ENCODE measurements around the gene GAP43.

GAP43 gene

DNA sequence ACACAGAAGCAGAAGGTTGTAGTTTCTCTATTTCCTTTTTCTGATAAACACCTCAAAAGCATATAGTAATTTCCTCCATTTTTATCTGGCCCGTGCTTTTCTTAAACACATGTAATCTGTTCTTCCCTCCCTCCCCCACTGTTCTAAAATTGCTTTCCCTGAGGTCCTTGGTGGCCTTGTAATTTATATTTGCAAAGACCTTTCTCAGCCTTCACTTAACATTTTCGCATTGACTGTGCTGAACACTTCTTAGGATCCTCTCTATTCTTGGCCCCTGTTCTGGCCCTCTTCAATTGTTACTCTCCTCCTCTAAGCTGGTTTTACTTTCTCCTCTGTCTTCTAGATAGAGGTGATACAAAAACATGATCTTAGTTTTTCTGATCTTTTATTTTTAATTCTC, 28.3 kb downstream of the GAP43 start:
- WGBS (ENCODE audit: extremely low coverage, insufficient coverage, low lambda C conversion rate), result no CpG with 5 or more reads among the region's 2 CpGs
- no peak overlapping the region for H4K8ac ChIP-seq (ENCODE audit: low read depth, low read length)
- H2BK120ac ChIP-seq (ENCODE audit: low read depth, low read length), result no peak overlapping the region
- no peak overlapping the region for H2BK15ac ChIP-seq (replicated peaks; ENCODE audit: low read depth)
- H3K56ac ChIP-seq (ENCODE audit: low read length), result no peak overlapping the region
- no peak for DNase-seq
- H3K4me1 ChIP-seq (ENCODE audit: control insufficient read depth, low read depth, low read length), result no peaks in the 10 kb centered on the region
- no peak overlapping the region for H3K18ac ChIP-seq (ENCODE audit: low read length)
- no peaks in the 10 kb centered on the region for H3K36me3 ChIP-seq (ENCODE audit: control insufficient read depth, insufficient read depth, low read length)
- H3K27me3 ChIP-seq (ENCODE audit: insufficient read depth, low read length, poor library complexity), result no peaks in the 10 kb centered on the region
- H3K4ac ChIP-seq (ENCODE audit: low read depth, low read length), result no peak overlapping the region
- H3K9ac ChIP-seq (ENCODE audit: low read length), result no peak overlapping the region
- H2AK5ac ChIP-seq (ENCODE audit: low read length), result no peak overlapping the region
- no peak overlapping the region for H3K23ac ChIP-seq (ENCODE audit: low read length)
- no peak overlapping the region for H2BK5ac ChIP-seq (ENCODE audit: low read length)
- no peak overlapping the region for H3K4me2 ChIP-seq (ENCODE audit: low read length)
- no peak overlapping the region for H4K5ac ChIP-seq (ENCODE audit: low read length)
- H3K4me3 ChIP-seq (ENCODE audit: low read length), result no peak overlapping the region
- no peaks in the 10 kb centered on the region for H3K79me1 ChIP-seq (ENCODE audit: low read length)
- no peak overlapping the region for H3K27ac ChIP-seq (ENCODE audit: low read depth, low read length)
- H3K79me2 ChIP-seq (ENCODE audit: control insufficient read depth, insufficient read depth, low read length), result no peaks in the 10 kb centered on the region

DNA sequence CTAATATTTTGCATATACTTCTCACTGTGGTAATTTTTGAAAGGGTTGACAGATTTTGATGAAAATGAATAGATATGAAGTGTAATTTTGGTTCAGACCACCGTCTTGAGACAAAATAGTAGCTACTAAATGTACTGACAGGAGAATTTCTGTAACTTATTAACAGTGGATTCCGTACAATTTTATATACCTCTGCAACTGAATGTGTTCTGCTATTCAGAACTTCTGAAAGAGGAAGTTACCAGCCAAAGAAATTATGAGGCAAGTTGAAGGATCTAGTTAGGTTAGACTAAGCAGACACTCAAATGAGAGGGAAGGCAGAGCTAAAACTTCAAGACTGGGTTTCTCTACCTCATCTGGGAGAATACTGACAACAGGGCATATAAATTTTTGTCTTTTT, 29.4 kb downstream of the GAP43 start:
- Histone ChIP-seq H3K27ac (ENCODE audit: low read depth, low read length) (no peak overlapping the region), H3K9ac (ENCODE audit: low read length) (no peak overlapping the region), H3K4ac (ENCODE audit: low read depth, low read length) (no peak overlapping the region), H4K8ac (ENCODE audit: low read depth, low read length) (no peak overlapping the region), H3K27me3 (ENCODE audit: insufficient read depth, low read length, poor library complexity) (no peaks in the 10 kb centered on the region), H3K4me1 (ENCODE audit: control insufficient read depth, low read depth, low read length) (no peaks in the 10 kb centered on the region), H3K36me3 (ENCODE audit: control insufficient read depth, insufficient read depth, low read length) (no peaks in the 10 kb centered on the region), H3K18ac (ENCODE audit: low read length) (no peak overlapping the region), H4K5ac (ENCODE audit: low read length) (no peak overlapping the region), H3K79me1 (ENCODE audit: low read length) (no peaks in the 10 kb centered on the region), H2BK5ac (ENCODE audit: low read length) (no peak overlapping the region), H2BK15ac (replicated peaks; ENCODE audit: low read depth) (no peak overlapping the region), H3K79me2 (ENCODE audit: control insufficient read depth, insufficient read depth, low read length) (no peaks in the 10 kb centered on the region), H3K56ac (ENCODE audit: low read length) (no peak overlapping the region), H3K4me3 (ENCODE audit: low read length) (no peak overlapping the region), H2AK5ac (ENCODE audit: low read length) (no peak overlapping the region), H3K23ac (ENCODE audit: low read length) (no peak overlapping the region), H3K4me2 (ENCODE audit: low read length) (no peak overlapping the region), H2BK120ac (ENCODE audit: low read depth, low read length) (no peak overlapping the region)
- WGBS (ENCODE audit: extremely low coverage, insufficient coverage, low lambda C conversion rate), result no CpG with 5 or more reads among the region's 2 CpGs
- no peak for DNase-seq

DNA sequence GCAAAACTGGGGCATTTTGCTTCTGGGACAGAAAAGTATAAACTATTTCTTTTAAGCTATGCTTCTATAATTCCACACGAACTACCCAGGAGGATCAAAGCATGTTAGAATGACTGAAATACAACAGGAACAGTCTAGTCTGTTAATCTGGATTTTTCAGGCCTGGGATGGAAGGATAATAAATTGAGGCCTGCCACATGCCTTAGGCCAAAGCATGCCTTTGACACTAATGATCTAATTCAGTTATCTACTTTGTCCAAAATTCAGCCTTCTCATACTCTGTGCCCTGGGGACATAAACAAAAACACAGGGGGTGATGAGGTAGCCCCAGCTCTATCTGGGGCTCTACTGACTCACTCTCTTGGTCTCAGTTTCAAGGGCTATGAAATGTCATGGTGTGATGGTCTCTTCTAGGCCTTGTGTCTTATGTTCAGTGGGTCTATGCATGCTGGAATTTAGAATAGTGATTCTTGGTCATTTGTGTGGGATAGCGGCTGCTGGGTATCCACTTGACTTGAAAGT, 32.5 kb downstream of the GAP43 start:
- Histone ChIP-seq H2BK5ac (ENCODE audit: low read length) (no peak overlapping the region), H2BK120ac (ENCODE audit: low read depth, low read length) (no peak overlapping the region), H3K23ac (ENCODE audit: low read length) (no peak overlapping the region), H3K36me3 (ENCODE audit: control insufficient read depth, insufficient read depth, low read length) (no peaks in the 10 kb centered on the region), H4K8ac (ENCODE audit: low read depth, low read length) (no peak overlapping the region), H3K27ac (ENCODE audit: low read depth, low read length) (no peak overlapping the region), H2AK5ac (ENCODE audit: low read length) (no peak overlapping the region), H3K18ac (ENCODE audit: low read length) (no peak overlapping the region), H3K4me3 (ENCODE audit: low read length) (no peak overlapping the region), H4K5ac (ENCODE audit: low read length) (no peak overlapping the region), H3K56ac (ENCODE audit: low read length) (no peak overlapping the region), H3K79me2 (ENCODE audit: control insufficient read depth, insufficient read depth, low read length) (no peaks in the 10 kb centered on the region), H3K9ac (ENCODE audit: low read length) (no peak overlapping the region), H3K4me1 (ENCODE audit: control insufficient read depth, low read depth, low read length) (peaks cover 6% of the 10 kb centered on the region), H3K27me3 (ENCODE audit: insufficient read depth, low read length, poor library complexity) (no peaks in the 10 kb centered on the region), H3K79me1 (ENCODE audit: low read length) (no peaks in the 10 kb centered on the region), H3K4ac (ENCODE audit: low read depth, low read length) (no peak overlapping the region), H3K4me2 (ENCODE audit: low read length) (no peak overlapping the region), H2BK15ac (replicated peaks; ENCODE audit: low read depth) (no peak overlapping the region)
- no peak for DNase-seq
- no CpG with 5 or more reads among the region's 2 CpGs for WGBS (ENCODE audit: extremely low coverage, insufficient coverage, low lambda C conversion rate)

DNA sequence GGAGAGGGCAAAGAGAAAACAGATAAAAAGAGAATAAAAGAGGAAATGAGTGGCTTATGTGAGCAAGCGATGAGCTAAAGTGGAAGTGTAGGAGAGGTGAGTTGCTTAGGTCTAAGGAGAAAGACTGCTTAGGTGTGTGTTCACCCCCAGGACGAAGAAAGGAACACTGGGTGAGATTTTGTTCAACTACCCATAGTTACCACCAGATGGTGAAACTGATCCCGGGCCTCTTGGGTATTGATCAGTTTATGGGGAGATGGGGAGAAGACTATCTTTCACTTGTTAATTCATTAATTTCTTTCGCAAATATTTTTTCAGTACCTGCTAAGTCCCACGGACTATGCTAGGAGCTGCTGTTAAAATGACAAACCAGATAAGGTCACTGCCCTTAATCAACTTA, 33.9 kb downstream of the GAP43 start:
- Histone ChIP-seq H2BK15ac (replicated peaks; ENCODE audit: low read depth) (no peak overlapping the region), H3K27ac (ENCODE audit: low read depth, low read length) (no peak overlapping the region), H3K4me2 (ENCODE audit: low read length) (no peak overlapping the region), H4K5ac (ENCODE audit: low read length) (no peak overlapping the region), H3K79me1 (ENCODE audit: low read length) (no peaks in the 10 kb centered on the region), H2BK120ac (ENCODE audit: low read depth, low read length) (no peak overlapping the region), H2AK5ac (ENCODE audit: low read length) (no peak overlapping the region), H3K18ac (ENCODE audit: low read length) (no peak overlapping the region), H3K9ac (ENCODE audit: low read length) (no peak overlapping the region), H3K23ac (ENCODE audit: low read length) (no peak overlapping the region), H3K36me3 (ENCODE audit: control insufficient read depth, insufficient read depth, low read length) (no peaks in the 10 kb centered on the region), H3K4me3 (ENCODE audit: low read length) (no peak overlapping the region), H4K8ac (ENCODE audit: low read depth, low read length) (no peak overlapping the region), H3K4me1 (ENCODE audit: control insufficient read depth, low read depth, low read length) (peaks cover 6% of the 10 kb centered on the region), H3K4ac (ENCODE audit: low read depth, low read length) (no peak overlapping the region), H2BK5ac (ENCODE audit: low read length) (no peak overlapping the region), H3K56ac (ENCODE audit: low read length) (no peak overlapping the region), H3K27me3 (ENCODE audit: insufficient read depth, low read length, poor library complexity) (no peaks in the 10 kb centered on the region), H3K79me2 (ENCODE audit: control insufficient read depth, insufficient read depth, low read length) (no peaks in the 10 kb centered on the region)
- DNase-seq, result peak; percentile 59
- no CpG with 5 or more reads among the region's 5 CpGs for WGBS (ENCODE audit: extremely low coverage, insufficient coverage, low lambda C conversion rate)

DNA sequence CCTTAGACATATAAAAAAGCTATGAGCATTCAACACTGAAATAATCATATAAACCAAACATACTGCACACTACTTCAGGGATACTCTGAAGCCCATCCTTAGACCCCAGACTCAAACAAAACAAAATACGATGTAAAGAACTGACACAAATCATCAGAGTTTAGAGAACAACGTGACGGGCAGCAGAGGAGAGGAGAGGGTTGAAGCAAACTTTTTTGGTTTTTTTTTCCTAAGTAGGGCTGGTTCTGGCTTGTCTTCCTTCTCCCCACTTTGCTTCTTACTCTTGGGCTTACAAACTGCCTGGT, 34.7 kb downstream of the GAP43 start:
- Histone ChIP-seq H3K36me3 (ENCODE audit: control insufficient read depth, insufficient read depth, low read length) (no peaks in the 10 kb centered on the region), H4K5ac (ENCODE audit: low read length) (no peak overlapping the region), H3K79me2 (ENCODE audit: control insufficient read depth, insufficient read depth, low read length) (no peaks in the 10 kb centered on the region), H2BK5ac (ENCODE audit: low read length) (peak overlapping the region; percentile 64), H2BK15ac (replicated peaks; ENCODE audit: low read depth) (peak overlapping the region; percentile 9), H3K4me2 (ENCODE audit: low read length) (peak overlapping the region; percentile 72), H3K9ac (ENCODE audit: low read length) (peak overlapping the region; percentile 84), H3K4me3 (ENCODE audit: low read length) (peak overlapping the region; percentile 23), H2BK120ac (ENCODE audit: low read depth, low read length) (no peak overlapping the region), H2AK5ac (ENCODE audit: low read length) (no peak overlapping the region), H3K18ac (ENCODE audit: low read length) (peak overlapping the region; percentile 63), H4K8ac (ENCODE audit: low read depth, low read length) (no peak overlapping the region), H3K27ac (ENCODE audit: low read depth, low read length) (peak overlapping the region; percentile 91), H3K79me1 (ENCODE audit: low read length) (no peaks in the 10 kb centered on the region), H3K56ac (ENCODE audit: low read length) (peak overlapping the region; percentile 91), H3K27me3 (ENCODE audit: insufficient read depth, low read length, poor library complexity) (no peaks in the 10 kb centered on the region), H3K4me1 (ENCODE audit: control insufficient read depth, low read depth, low read length) (peaks cover 6% of the 10 kb centered on the region), H3K23ac (ENCODE audit: low read length) (no peak overlapping the region), H3K4ac (ENCODE audit: low read depth, low read length) (no peak overlapping the region)
- no CpG with 5 or more reads among the region's 3 CpGs for WGBS (ENCODE audit: extremely low coverage, insufficient coverage, low lambda C conversion rate)
- DNase-seq, result no peak
